Stimulated activated memory B cell treated with anti-CD40 and anti-IgM and Interleukin-4, amounts not matched to agents 10 μg/mL and 1 μg/mL and 100 μg/mL, for 72 hours (primary cell): ENCODE data around the gene B9D1.

Experiments used
- ATAC-seq: fragments of 150-1000 bp; cut with Tn5 transposase; 2 replicates; pipeline ENCODE4 v1.10.0; 2021
- H3K27ac Mint-ChIP-seq: one replicate; pipeline ENCODE4 v1.8.0; 2022; ENCODE audit warnings: mild to moderate bottlenecking, mixed read lengths
- H3K27me3 Mint-ChIP-seq: one replicate; pipeline ENCODE4 v1.8.0; 2022; ENCODE audit warnings: mixed read lengths
- H3K36me3 Mint-ChIP-seq: one replicate; pipeline ENCODE4 v1.8.0; 2022; ENCODE audit warnings: mixed read lengths
- H3K4me1 Mint-ChIP-seq: one replicate; pipeline ENCODE4 v1.8.0; 2022; ENCODE audit warnings: mixed read lengths
- H3K4me3 Mint-ChIP-seq: one replicate; pipeline ENCODE4 v1.8.0; 2022; ENCODE audit warnings: mild to moderate bottlenecking, moderate library complexity, mixed read lengths
- H3K9me3 Mint-ChIP-seq: one replicate; pipeline ENCODE4 v1.8.0; 2022; ENCODE audit warnings: mixed read lengths

Gene B9D1

DNA sequence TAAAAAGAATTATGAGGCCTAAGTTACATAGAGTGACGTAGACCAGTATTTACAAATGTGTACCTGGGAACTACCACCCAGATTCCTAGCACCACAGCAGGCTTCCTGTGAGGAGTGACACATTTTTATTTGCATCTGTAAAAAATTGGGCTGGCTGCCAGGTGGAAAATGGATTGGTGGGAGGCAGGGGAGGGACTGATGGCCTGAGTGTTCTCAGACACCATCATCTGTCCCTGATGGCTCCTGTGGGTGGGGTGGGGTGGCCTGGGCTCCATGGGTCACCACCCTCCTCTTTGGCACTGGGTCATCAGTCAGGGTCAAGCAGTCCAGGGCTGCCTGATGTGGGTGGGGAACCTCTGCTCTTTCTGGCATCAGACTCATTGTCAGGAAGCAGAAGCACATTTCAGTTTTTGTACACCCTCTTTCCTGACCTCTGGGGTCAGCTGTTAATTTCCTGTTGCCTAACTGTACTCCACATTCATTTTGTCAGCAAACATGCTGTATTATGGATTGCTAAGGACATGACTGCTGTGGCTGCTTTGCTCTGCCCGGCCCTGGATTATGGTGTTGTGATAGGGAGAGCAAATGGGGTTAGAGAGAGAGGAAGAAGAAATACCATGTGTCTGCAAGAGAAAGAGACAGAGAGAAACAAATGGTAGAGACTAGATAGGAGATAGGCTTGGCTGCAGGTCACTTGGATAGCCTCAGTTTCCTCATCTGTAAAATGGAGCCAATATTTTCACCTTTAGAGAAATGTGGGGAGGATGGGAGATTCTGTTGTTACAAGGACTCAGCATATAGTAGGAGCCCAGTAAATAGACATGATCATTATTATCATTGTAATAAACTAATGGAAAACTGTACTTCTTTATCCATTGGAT is 36.0 kb upstream of the B9D1 start:
- Mint-ChIP-seq H3K36me3 (no peaks in the 10 kb centered on the region), H3K9me3 (peaks cover under 1% of the 10 kb centered on the region), H3K4me1 (no peaks in the 10 kb centered on the region), H3K4me3 (no peak overlapping the region), H3K27ac (no peak overlapping the region), H3K27me3 (peaks cover 26% of the 10 kb centered on the region)
- no peak for ATAC-seq

DNA sequence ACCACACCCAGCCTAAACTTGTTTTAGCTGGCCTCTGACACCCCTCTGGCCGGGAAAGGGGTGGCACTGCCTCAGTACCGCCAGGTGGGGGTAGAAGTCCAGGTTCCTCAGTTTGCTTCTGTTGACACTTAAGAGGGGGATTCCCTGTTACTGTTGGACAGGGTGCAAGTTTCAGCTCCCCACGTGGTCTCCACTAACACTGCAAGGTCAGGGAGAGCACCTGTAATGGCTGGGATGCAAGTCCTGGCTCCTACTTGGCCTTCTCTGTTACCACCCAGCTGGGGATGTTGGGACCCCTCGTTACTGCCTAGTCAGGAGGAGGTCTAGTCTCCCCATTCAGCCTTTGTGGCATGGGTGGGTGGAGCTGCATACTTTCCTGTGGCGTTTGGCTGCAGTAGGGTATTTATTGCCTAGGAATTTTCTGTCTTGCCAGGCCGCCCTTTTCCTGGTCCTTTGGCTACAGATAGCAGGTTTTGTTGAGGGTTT is 35.1 kb upstream of the B9D1 start:
- no peaks in the 10 kb centered on the region for H3K36me3 Mint-ChIP-seq
- H3K27me3 Mint-ChIP-seq = peaks cover 23% of the 10 kb centered on the region
- H3K4me3 Mint-ChIP-seq = no peak overlapping the region
- H3K27ac Mint-ChIP-seq = no peak overlapping the region
- no peaks in the 10 kb centered on the region for H3K4me1 Mint-ChIP-seq
- peak; percentile 54 for ATAC-seq
- no peaks in the 10 kb centered on the region for H3K9me3 Mint-ChIP-seq

DNA sequence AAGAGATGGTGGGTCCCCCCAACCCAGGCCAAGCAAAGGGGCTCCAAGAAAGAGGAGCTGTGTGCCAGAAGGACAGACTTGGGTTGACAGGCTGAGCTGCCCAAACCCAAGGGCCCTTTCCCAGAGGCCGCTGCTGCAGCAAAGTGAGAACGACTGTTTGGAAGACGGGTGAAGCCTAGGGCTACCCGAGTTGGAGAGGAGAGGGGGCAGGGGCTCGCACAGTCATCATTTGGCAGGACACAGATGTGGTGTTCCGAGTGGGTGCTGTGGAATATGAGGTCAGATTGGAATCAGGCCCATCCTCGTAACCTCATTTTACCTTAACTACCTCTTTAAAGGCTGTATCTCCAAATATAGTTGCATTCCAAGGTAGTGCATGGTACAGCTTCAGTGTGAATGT is 29.8 kb upstream of the B9D1 start:
- no peak overlapping the region for H3K4me3 Mint-ChIP-seq
- H3K27ac Mint-ChIP-seq = no peak overlapping the region
- H3K9me3 Mint-ChIP-seq = no peaks in the 10 kb centered on the region
- peaks cover 20% of the 10 kb centered on the region for H3K27me3 Mint-ChIP-seq
- ATAC-seq = no peak
- no peaks in the 10 kb centered on the region for H3K4me1 Mint-ChIP-seq
- no peaks in the 10 kb centered on the region for H3K36me3 Mint-ChIP-seq

DNA sequence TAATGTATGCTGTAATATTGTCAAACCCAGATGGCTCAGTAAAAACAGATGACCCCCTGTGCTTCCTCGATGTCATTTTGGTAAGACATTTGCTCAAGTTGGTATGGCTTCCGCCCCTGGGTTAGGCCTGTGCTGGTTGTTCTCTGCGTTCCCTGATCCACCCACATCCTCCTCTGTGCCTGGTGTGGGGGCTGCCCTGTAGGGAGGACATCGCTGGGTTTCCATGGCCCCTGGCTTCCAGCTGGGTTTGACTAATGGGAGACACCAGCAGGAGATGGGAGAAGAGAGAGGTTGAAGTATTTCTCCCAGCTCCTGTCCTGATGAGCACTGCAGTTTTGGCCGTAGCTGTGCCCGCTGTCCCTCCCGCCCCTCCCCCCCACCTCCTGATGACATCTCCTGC is 28.9 kb upstream of the B9D1 start:
- H3K9me3 Mint-ChIP-seq = no peaks in the 10 kb centered on the region
- ATAC-seq = no peak
- H3K36me3 Mint-ChIP-seq = no peaks in the 10 kb centered on the region
- H3K4me3 Mint-ChIP-seq = no peak overlapping the region
- peaks cover 17% of the 10 kb centered on the region for H3K27me3 Mint-ChIP-seq
- no peak overlapping the region for H3K27ac Mint-ChIP-seq
- H3K4me1 Mint-ChIP-seq = no peaks in the 10 kb centered on the region

DNA sequence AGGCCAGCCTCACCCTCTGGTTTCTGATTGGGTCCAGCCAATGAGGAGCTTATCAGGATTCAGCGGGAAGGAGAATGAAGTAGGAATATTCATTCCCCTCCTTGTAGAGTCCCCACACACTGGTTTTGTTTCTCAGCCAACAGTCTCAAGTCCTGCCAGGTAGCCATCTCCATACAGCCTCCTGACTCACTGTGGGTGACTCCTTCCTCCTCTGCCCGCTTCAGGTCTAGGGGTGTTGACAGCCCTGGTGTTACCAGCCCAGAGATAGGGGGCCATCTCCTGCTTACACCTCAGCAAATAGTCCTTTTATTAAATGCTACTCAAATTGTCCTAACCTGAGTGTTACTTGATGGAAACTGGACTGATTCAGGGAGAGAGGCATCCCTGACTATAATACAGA is 28.4 kb upstream of the B9D1 start:
- no peaks in the 10 kb centered on the region for H3K36me3 Mint-ChIP-seq
- no peaks in the 10 kb centered on the region for H3K9me3 Mint-ChIP-seq
- H3K27ac Mint-ChIP-seq = no peak overlapping the region
- ATAC-seq = no peak
- H3K4me1 Mint-ChIP-seq = no peaks in the 10 kb centered on the region
- H3K4me3 Mint-ChIP-seq = no peak overlapping the region
- H3K27me3 Mint-ChIP-seq = peaks cover 17% of the 10 kb centered on the region

DNA sequence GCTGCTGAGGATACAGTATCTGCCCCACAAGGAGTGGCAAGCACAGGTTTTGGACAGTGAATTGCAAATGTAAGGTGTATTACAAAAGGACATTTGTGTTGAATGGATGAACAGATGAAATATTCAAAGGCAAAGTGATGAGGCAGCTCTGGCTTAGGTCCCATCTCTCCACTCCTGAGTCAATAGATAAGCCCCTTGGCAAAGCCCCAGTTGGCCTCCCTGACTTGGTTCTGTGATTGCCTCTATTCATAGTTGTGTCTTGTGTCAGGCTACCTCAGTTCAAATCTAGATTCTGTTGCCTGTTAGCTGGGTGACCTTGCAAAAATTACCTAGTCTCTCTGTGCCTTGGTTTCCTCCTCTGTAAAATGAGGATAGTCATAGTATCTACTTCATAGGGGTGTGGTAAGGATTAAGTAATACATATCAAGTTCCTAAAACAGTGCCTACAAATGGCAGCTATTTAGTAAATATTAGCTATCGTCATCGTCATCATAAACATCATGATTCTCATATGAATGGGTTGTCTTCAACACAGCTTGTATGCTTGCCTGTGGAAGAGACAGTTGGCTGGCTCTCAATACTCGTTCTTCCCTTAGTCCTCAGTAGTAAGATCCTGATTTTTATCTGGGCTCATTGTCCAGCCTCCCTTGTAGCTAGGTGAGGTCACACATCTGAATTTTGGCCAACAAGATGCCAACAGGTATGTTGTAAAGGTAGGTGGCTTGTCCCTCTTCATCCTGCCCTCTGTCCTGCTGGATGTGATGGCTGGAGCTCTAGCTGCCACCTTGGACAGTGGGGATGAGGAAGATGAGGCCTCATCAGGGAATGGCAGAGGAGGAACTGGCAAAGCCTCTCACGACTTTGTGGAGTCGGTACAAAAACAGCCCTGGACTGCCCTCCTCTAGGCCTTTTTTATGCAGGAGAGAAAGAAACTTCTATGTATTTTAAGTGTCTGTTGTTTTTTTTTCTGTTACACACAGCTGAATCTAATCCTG is 26.6 kb upstream of the B9D1 start:
- Mint-ChIP-seq H3K27ac (no peak overlapping the region), H3K4me3 (no peak overlapping the region), H3K27me3 (peaks cover 17% of the 10 kb centered on the region), H3K9me3 (no peaks in the 10 kb centered on the region), H3K4me1 (peaks cover 6% of the 10 kb centered on the region), H3K36me3 (peaks cover 12% of the 10 kb centered on the region)
- ATAC-seq = no peak

DNA sequence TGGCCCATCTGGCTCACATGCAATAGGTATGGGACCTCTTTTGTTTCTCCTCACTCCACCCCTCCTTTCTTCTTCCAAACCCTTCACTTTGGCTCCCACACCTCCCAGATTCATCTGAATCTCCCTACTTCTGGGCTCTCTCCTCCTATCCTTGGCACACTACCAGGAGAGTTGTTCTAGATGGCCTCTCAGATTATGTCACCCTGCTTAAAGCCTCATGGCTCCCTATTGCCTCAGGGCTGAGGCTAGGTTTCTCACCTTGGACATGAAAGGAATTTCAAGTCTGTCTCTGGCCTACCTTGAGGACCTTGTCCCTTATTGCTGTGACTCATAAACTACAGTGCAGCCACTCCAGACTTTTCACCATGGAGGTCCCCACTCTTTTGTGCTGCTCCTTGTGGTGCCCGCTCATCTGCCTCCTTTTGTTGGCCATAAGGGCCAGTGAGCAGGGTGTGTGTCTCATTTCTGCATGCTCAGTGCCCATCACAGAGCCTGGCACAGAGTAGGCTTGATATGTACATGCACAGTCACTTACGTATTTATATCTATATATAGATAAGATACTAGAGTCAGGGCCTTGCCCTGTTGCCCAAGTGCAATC is 25.5 kb upstream of the B9D1 start:
- peaks cover 6% of the 10 kb centered on the region for H3K4me1 Mint-ChIP-seq
- no peaks in the 10 kb centered on the region for H3K9me3 Mint-ChIP-seq
- peaks cover 17% of the 10 kb centered on the region for H3K27me3 Mint-ChIP-seq
- H3K27ac Mint-ChIP-seq = no peak overlapping the region
- ATAC-seq = no peak
- no peak overlapping the region for H3K4me3 Mint-ChIP-seq
- H3K36me3 Mint-ChIP-seq = peaks cover 20% of the 10 kb centered on the region

DNA sequence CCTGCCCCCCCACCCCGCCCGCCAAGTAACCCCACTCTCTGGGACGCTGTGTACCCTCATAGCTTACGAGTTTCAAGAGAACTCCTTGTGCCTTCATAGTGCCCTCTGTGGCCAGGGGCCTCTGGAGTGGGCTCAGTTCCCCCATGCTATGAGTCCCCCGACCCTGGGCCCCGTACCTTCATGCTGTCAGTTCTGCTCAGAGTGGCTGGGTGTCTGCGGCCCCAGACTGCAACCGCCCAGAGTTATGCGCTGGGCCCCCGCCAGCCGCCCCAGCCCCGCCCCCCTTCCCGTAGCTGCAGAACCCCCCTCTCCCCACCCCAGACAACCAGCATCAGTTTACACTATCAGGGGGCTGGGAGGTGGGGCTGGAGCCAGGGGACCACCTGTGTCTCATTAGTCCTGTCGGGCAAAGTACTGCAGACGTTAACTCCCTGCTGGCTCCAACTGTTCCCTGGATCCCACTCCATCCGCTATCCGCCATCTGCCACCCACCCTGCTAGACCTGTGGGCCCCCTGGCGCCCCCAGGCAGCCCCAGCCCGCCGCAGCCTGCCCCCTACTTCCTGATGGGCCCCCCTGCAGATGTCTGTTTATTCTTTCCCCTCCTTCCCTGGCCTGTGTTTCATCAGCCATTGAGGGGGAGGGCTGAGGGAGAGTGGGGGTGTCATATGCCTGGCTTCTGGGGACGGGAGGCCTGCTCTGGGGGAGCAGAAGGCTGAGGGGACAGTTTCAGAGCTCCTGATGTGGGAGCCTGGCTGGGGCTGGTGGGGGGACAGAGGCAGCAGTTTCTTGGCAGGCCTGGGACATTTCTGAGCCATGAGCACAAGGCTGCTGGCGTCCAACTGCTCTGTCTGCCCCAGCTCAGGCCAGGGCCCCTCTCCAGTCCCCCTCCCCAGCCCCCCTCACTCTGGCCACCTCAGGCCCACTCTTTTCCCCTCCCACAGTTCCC is 24.7 kb upstream of the B9D1 start, which contains the start of gene MFAP4:
MFAP4 (minus strand) TSS at position 217 of the 947 bp plus-strand sequence; CDS start at position 182, 35 bp downstream.
- H3K27me3 Mint-ChIP-seq = peaks cover 17% of the 10 kb centered on the region
- peaks cover 23% of the 10 kb centered on the region for H3K36me3 Mint-ChIP-seq
- H3K4me3 Mint-ChIP-seq = no peak within 1 kb of the TSS
- no peaks in the 10 kb centered on the region for H3K9me3 Mint-ChIP-seq
- H3K27ac Mint-ChIP-seq = no peak within 1 kb of the TSS
- no peak for ATAC-seq
- peaks cover 6% of the 10 kb centered on the region for H3K4me1 Mint-ChIP-seq

DNA sequence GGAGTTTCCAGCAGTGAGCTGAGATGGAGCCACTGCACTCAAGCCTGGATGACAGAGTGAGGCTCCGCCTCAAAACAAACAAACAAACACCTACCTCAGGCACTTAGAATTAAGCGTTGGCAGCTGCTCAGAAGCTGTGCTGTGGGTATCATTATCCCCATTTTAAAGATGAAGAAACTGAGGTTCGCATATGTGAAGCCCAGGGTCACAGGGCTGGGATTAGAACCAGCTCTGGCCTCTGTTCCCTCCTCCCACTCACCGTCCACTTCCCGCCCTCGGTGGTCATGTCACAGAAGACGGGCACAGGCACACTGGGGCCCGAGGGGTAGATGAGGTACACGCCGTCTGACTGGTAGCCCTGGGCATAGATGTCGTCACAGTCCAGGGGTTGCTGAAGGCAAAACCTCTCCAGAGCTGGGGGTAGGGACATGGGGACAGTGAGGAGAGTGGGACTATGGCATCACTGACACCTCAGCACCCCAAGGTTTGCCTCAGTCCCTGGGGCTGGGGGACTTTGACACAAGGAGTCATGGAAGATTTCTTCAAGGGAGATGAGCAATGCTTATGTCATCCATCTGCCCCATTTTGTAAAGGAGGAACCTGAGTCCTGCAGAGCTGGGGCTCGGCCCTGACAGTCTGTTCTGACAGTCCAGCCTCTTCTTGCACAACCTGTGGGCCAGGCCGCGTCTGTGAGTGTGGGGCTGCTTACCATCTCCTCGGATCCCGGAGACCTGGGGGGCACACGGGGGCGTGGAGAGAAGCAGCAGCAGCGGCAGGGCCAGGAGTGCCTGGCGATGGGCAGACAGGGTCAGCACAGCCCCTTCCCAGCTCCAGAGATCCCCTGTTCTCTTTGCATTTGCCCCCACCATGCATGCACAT is 23.8 kb upstream of the B9D1 start:
- ATAC-seq = no peak
- H3K36me3 Mint-ChIP-seq = peaks cover 32% of the 10 kb centered on the region
- H3K4me3 Mint-ChIP-seq = no peak overlapping the region
- peaks cover 6% of the 10 kb centered on the region for H3K4me1 Mint-ChIP-seq
- peaks cover 17% of the 10 kb centered on the region for H3K27me3 Mint-ChIP-seq
- H3K27ac Mint-ChIP-seq = no peak overlapping the region
- no peaks in the 10 kb centered on the region for H3K9me3 Mint-ChIP-seq

DNA sequence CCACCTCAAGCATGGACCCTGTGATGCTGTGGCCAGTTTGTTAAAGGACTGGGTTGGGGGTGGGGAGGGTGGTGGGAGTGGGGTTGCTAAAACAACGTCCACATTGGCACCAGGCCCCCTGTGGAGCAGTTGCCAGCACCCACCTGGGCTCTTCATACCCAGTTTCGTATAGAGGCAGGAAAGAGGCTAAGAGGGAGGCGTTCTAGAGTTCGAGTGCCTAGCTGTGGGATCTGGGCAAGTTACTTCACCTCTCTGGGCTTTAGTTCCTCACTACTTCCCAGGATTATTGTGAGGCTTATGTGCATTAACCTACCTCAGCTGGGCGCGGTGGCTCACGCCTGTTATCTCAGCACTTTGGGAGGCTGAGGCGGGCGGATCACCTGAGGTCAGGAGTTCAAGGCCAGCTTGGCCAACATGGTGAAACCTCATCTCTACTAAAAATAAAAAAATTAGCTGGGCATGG is 23.0 kb upstream of the B9D1 start:
- Mint-ChIP-seq H3K4me1 (peaks cover 6% of the 10 kb centered on the region), H3K9me3 (no peaks in the 10 kb centered on the region), H3K27me3 (peaks cover 17% of the 10 kb centered on the region), H3K4me3 (no peak overlapping the region), H3K36me3 (peaks cover 40% of the 10 kb centered on the region), H3K27ac (no peak overlapping the region)
- no peak for ATAC-seq

DNA sequence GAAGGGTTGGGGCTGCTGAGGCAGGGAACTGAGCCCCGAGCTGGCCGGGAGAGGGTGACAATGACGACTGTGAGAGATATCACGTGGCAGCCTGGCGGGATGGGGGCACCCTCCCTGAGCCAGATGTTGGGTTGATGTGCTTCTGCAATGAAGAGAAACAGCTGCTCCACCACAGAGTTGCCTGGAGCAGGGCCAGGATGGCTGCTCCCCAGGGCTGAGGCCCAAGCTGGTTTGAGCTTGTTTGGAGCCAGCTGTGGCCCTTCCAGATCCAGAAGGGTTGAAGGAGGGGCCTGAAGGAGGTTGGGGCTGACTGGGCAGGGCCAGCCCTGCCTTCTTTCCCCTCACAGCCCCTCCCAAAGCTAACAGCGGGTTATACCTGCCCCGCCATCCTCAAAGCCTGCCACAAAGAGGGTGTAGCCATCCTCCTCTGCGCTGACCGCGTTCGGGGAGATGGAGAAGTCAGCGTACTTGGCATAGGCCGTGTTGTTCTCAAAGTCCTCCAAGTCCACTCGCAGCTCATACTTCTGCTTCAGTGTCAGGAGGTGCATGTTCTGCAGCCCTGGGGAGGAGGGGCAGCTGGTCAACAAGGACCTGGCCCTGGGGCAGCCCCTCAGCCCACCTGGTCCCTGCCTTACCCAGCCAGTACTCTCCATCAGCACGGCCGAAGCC is 22.3 kb upstream of the B9D1 start:
- Mint-ChIP-seq H3K36me3 (peaks cover 43% of the 10 kb centered on the region), H3K27ac (no peak overlapping the region), H3K4me3 (no peak overlapping the region), H3K4me1 (peaks cover 6% of the 10 kb centered on the region), H3K9me3 (no peaks in the 10 kb centered on the region), H3K27me3 (peaks cover 17% of the 10 kb centered on the region)
- ATAC-seq = no peak

DNA sequence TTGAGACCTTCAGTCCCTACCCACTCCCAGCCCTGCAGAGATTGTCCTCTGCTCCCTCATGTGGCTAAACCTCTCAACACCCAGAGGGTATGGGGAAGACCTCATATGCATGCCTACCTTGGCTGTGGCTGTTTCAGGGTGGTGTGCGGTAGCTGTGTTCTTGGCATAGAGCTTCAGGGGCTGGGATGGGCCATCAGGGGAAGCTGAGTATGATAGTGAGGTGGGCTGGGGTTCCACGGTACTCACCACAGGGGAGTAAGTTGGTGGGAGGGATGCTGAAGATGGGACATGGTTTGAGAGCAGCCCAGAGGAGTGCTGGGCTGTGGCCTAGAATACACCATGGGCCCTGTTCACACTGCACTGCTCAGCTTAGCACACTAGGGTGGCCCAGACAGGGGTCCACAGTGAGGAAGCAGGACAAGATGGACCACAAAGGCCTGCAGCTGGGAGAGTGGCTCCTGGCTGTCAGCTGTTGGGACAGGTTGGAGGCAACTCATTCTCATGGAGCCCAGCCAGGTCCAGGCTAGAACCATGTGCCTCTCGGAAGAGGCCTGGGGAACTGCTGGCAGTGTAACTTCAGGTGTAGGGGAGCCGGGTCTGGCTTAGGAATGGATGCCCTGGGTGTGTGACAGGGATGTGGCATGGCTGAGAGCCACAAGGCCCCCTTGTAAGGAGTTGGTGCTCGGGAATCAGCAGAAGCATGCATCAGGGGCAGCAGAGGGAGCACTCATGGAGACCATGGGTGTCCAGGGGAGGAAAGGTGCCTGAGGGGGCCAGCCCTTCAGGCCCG is 21.4 kb upstream of the B9D1 start:
- no peaks in the 10 kb centered on the region for H3K9me3 Mint-ChIP-seq
- H3K36me3 Mint-ChIP-seq = peaks cover 43% of the 10 kb centered on the region
- H3K4me1 Mint-ChIP-seq = peaks cover 16% of the 10 kb centered on the region
- no peak overlapping the region for H3K4me3 Mint-ChIP-seq
- ATAC-seq = no peak
- H3K27me3 Mint-ChIP-seq = peaks cover 17% of the 10 kb centered on the region
- H3K27ac Mint-ChIP-seq = no peak overlapping the region
